Memory B cell (primary cell): ENCODE measurements around the gene YY1AP1.
"Not testable (repeated sequence)": the region's sequence is repeated elsewhere in the genome, so short reads cannot be mapped to it uniquely, and the experiment has no call there.

Experiments
- ATAC-seq: fragments of 150-1000 bp; cut with Tn5 transposase; 2 replicates; pipeline ENCODE4 v1.10.0; 2021; ENCODE audit warnings: low read depth, mild to moderate bottlenecking, moderate library complexity
- DNase-seq, 2 donors: peaks; one replicate each; pipeline ENCODE4 v3.0.0; 2022; ENCODE audit warnings: low spot score in 2 of 2
- H3K27ac Mint-ChIP-seq: one replicate; pipeline ENCODE4 v1.8.0; 2022; ENCODE audit warnings: mild to moderate bottlenecking, moderate library complexity, mixed read lengths
- H3K27me3 Mint-ChIP-seq: one replicate; pipeline ENCODE4 v1.8.0; 2022; ENCODE audit warnings: mixed read lengths
- H3K36me3 Mint-ChIP-seq: one replicate; pipeline ENCODE4 v1.8.0; 2022; ENCODE audit warnings: mild to moderate bottlenecking, mixed read lengths
- H3K4me1 Mint-ChIP-seq: one replicate; pipeline ENCODE4 v1.8.0; 2022; ENCODE audit warnings: mixed read lengths
- H3K4me3 Mint-ChIP-seq: one replicate; pipeline ENCODE4 v1.8.0; 2022; ENCODE audit warnings: mild to moderate bottlenecking, moderate library complexity, mixed read lengths
- H3K9me3 Mint-ChIP-seq: one replicate; pipeline ENCODE4 v1.8.0; 2022; ENCODE audit warnings: mixed read lengths

YY1AP1 gene

GRCh38 chr1:155688324-155689080 lies at the start of gene YY1AP1:
Gene YY1AP1 (minus strand): TSS chr1:155688774. CDS start chr1:155680436, 8,338 bp downstream.
- Mint-ChIP-seq H3K4me3 (peak within 1 kb of the TSS; percentile 96), H3K27me3 (no peaks in the 10 kb centered on the region), H3K9me3 (no peaks in the 10 kb centered on the region), H3K4me1 (peaks cover 37% of the 10 kb centered on the region), H3K36me3 (peaks cover 20% of the 10 kb centered on the region), H3K27ac (peak within 1 kb of the TSS; percentile 94)
- ATAC-seq (peak; percentile 84), DNase-seq (peak; percentile 85 to 97)

- H3K27me3 Mint-ChIP-seq = no peaks in the 10 kb centered on the region
- H3K4me1 Mint-ChIP-seq = peaks cover 4% of the 10 kb centered on the region
- DNase-seq (peak; percentile 31 to 38), ATAC-seq (peak; percentile 41)
- no peak overlapping the region for H3K27ac Mint-ChIP-seq
- no peak overlapping the region for H3K4me3 Mint-ChIP-seq
- peaks cover 4% of the 10 kb centered on the region for H3K36me3 Mint-ChIP-seq
- H3K9me3 Mint-ChIP-seq = no peaks in the 10 kb centered on the region
Observed at GRCh38 chr1:155729031-155729898, 40.7 kb upstream of the YY1AP1 start.

DNA sequence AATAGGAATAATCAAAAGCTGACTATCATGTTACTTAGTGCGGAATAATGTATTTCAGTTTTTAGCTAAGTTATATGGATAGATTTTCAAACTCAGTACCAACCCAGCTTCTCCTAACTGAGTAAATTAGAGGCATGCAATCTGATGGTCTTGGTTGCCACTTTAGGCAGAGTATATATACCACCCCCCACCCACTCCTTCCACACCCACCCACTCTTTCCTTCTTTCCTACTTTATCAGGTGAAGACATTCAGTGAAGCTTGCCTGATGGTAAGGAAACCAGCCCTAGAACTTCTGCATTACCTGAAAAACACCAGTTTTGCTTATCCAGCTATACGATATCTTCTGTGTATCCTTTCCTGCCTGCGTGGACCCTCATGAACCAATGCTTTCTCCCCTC lies 36.6 kb upstream of the YY1AP1 start:
- peak overlapping the region; percentile 40 for H3K27ac Mint-ChIP-seq
- peaks cover 4% of the 10 kb centered on the region for H3K4me1 Mint-ChIP-seq
- H3K36me3 Mint-ChIP-seq = peaks cover 4% of the 10 kb centered on the region
- ATAC-seq (no peak), DNase-seq (no peak)
- no peak overlapping the region for H3K4me3 Mint-ChIP-seq
- no peaks in the 10 kb centered on the region for H3K9me3 Mint-ChIP-seq
- H3K27me3 Mint-ChIP-seq = no peaks in the 10 kb centered on the region

- no peak for DNase-seq
- H3K4me3 Mint-ChIP-seq = no peak overlapping the region
- H3K27ac Mint-ChIP-seq = no peak overlapping the region
- no peaks in the 10 kb centered on the region for H3K9me3 Mint-ChIP-seq
- peaks cover 3% of the 10 kb centered on the region for H3K4me1 Mint-ChIP-seq
- no peaks in the 10 kb centered on the region for H3K27me3 Mint-ChIP-seq
- ATAC-seq = no peak
- H3K36me3 Mint-ChIP-seq = peaks cover 4% of the 10 kb centered on the region
Observed at GRCh38 chr1:155719703-155720102, 31.1 kb upstream of the YY1AP1 start.

GRCh38 chr1:155718524-155719115 lies 30.0 kb upstream of the YY1AP1 start:
- H3K9me3 Mint-ChIP-seq, H3K4me1 Mint-ChIP-seq, DNase-seq, H3K4me3 Mint-ChIP-seq, H3K27ac Mint-ChIP-seq, H3K36me3 Mint-ChIP-seq, ATAC-seq, H3K27me3 Mint-ChIP-seq: not testable (repeated sequence)

- H3K9me3 Mint-ChIP-seq = no peaks in the 10 kb centered on the region
- peak overlapping the region; percentile 81 for H3K27ac Mint-ChIP-seq
Observed at GRCh38 chr1:155717041-155717440, 28.5 kb upstream of the YY1AP1 start.

GRCh38 chr1:155715777-155716176 lies 27.2 kb upstream of the YY1AP1 start:
- H3K4me1 Mint-ChIP-seq = peaks cover 3% of the 10 kb centered on the region
- ATAC-seq = no peak
- H3K27ac Mint-ChIP-seq = peak overlapping the region; percentile 45
- DNase-seq = no peak
- no peaks in the 10 kb centered on the region for H3K27me3 Mint-ChIP-seq
- H3K4me3 Mint-ChIP-seq = no peak overlapping the region
- no peaks in the 10 kb centered on the region for H3K9me3 Mint-ChIP-seq
- peaks cover 13% of the 10 kb centered on the region for H3K36me3 Mint-ChIP-seq

More at GRCh38 chr1:155717041-155717440, 28.5 kb upstream of the YY1AP1 start:
- Mint-ChIP-seq H3K36me3 (peaks cover 12% of the 10 kb centered on the region), H3K4me3 (peak overlapping the region; percentile 80), H3K27me3 (no peaks in the 10 kb centered on the region), H3K4me1 (peaks cover 3% of the 10 kb centered on the region)
- peak; percentile 97 for ATAC-seq
- peak in 1 of 2 donors; percentile 11 for DNase-seq

DNA sequence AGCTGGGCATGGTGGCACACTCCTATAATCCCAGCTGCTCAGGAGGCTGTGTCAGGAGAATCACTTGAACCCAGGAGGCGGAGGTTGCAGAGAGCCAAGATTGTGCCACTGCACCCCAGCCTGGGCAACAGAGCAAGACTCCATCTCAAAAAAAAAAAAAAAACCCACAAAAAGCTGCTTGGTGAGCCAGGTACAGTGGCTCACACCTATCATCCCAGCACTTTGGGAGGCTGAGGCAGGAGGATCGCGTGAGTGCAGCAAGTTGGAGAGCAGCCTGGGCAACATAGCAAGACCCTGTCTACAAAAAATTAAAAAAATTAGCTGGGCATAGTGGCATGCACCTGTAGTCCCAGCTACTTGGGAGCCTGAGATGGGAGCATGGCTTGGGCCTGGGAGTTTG lies 26.5 kb upstream of the YY1AP1 start:
- not testable (repeated sequence) for H3K4me3 Mint-ChIP-seq, H3K27me3 Mint-ChIP-seq, H3K27ac Mint-ChIP-seq, ATAC-seq, DNase-seq, H3K9me3 Mint-ChIP-seq, H3K4me1 Mint-ChIP-seq
- peaks cover 11% of the 10 kb centered on the region for H3K36me3 Mint-ChIP-seq

DNA sequence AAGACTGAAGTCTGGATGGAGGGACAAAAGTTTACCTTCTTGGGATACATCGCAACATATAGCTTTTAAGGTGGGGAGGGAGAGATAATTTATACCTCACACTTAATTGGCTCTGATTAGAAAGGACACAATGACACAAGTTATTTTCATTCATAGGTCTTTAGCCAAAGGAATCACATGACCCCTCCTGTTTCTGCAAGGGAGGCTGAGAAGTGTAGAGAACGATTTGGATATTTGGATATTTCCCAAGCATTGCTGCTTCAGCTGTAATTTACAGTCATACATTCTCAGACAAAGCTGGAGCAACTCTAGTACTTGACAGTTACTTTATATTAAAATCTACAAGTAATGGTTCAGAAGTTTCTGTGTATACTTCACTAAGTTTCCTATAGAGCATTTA lies 24.5 kb upstream of the YY1AP1 start:
- Mint-ChIP-seq H3K4me3 (no peak overlapping the region), H3K9me3 (no peaks in the 10 kb centered on the region), H3K36me3 (peaks cover 13% of the 10 kb centered on the region), H3K27me3 (no peaks in the 10 kb centered on the region), H3K27ac (no peak overlapping the region), H3K4me1 (peaks cover 3% of the 10 kb centered on the region)
- ATAC-seq (no peak), DNase-seq (no peak)

- H3K4me3 Mint-ChIP-seq, H3K9me3 Mint-ChIP-seq, ATAC-seq, H3K27me3 Mint-ChIP-seq, H3K27ac Mint-ChIP-seq, H3K4me1 Mint-ChIP-seq, DNase-seq: not testable (repeated sequence)
- H3K36me3 Mint-ChIP-seq = peaks cover 13% of the 10 kb centered on the region
Observed at GRCh38 chr1:155712636-155713035, 24.1 kb upstream of the YY1AP1 start.

- not testable (repeated sequence) for H3K4me1 Mint-ChIP-seq, H3K9me3 Mint-ChIP-seq, ATAC-seq, DNase-seq, H3K4me3 Mint-ChIP-seq, H3K27ac Mint-ChIP-seq, H3K27me3 Mint-ChIP-seq
- H3K36me3 Mint-ChIP-seq = peaks cover 13% of the 10 kb centered on the region
Observed at GRCh38 chr1:155711457-155711856, 22.9 kb upstream of the YY1AP1 start.

- no peak overlapping the region for H3K27ac Mint-ChIP-seq
- ATAC-seq = no peak
- no peak overlapping the region for H3K4me3 Mint-ChIP-seq
- H3K36me3 Mint-ChIP-seq = peaks cover 11% of the 10 kb centered on the region
- peaks cover 12% of the 10 kb centered on the region for H3K4me1 Mint-ChIP-seq
- H3K27me3 Mint-ChIP-seq = no peaks in the 10 kb centered on the region
- no peak for DNase-seq
- no peaks in the 10 kb centered on the region for H3K9me3 Mint-ChIP-seq
Observed at GRCh38 chr1:155709391-155709790, 20.8 kb upstream of the YY1AP1 start.

DNA sequence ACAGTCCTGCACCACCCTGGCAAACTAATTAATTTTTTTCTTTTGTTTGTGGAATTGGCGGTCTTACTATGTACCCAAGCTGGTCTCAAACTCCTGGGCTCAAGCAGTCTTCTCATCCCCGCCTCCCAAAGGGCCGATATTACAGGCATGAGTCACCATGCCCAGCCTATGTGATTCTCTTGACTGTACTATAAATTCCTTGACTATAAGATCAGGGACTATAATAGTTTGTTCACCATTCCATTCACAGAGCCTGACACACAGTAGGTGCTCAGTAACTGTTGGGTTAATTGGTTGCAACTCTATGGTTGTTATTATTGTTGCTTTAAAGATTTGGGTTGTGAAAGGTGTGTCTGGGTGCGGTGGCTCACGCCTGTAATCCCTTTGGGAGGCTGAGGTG lies 17.6 kb upstream of the YY1AP1 start:
- peak overlapping the region; percentile 28 for H3K27ac Mint-ChIP-seq
- H3K27me3 Mint-ChIP-seq = no peaks in the 10 kb centered on the region
- ATAC-seq = no peak
- DNase-seq = no peak
- H3K4me1 Mint-ChIP-seq = peaks cover 17% of the 10 kb centered on the region
- H3K9me3 Mint-ChIP-seq = no peaks in the 10 kb centered on the region
- peaks cover 3% of the 10 kb centered on the region for H3K36me3 Mint-ChIP-seq
- no peak overlapping the region for H3K4me3 Mint-ChIP-seq

DNA sequence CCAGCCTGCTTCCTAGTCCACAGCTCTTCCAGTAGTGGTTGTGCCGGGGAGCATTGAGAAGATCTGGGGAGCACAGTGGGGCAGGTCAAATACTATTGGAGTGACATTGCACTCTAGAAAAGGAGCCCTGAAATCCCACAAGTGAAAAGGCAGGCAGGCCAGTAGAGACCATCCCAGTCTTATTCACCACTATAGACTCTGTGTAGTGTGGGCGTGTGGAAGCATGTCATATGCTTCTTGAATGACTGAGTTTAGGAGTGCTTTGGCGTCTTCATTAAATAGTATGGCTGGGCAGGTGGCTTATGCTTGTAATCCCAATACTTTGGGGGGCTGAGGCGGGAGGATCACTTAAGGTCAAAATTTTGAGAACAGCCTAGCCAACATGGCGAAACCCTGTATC lies 15.8 kb upstream of the YY1AP1 start:
- not testable (repeated sequence) for H3K27me3 Mint-ChIP-seq, ATAC-seq, H3K4me3 Mint-ChIP-seq

More for the DNA sequence above, 15.8 kb upstream of the YY1AP1 start:
- Mint-ChIP-seq H3K4me1 (peaks cover 17% of the 10 kb centered on the region), H3K27ac (peak overlapping the region; percentile 50)
- not testable (repeated sequence) for DNase-seq, H3K36me3 Mint-ChIP-seq, H3K9me3 Mint-ChIP-seq
